SU-DHL-6 (cell line): Measurements from ENCODE around the gene TDRKH.
A peak's percentile ranks its signal among the peaks of the same experiment; 100 is the strongest.

Experiments
- H2AFZ ChIP-seq: fragments of 200-600 bp; sonication (generic); 2 replicates; pipeline ENCODE4 v1.6.1; 2014; ENCODE audit warnings: low read depth, mild to moderate bottlenecking, moderate library complexity, mixed read lengths, antibody characterized with exemption, low read length; ENCODE audit not compliant: severe bottlenecking
- H3F3A ChIP-seq: fragments of 200-600 bp; shearing (Covaris generic); 2 replicates; pipeline ENCODE4 v1.6.0; 2016; ENCODE audit warnings: antibody characterized with exemption, mild to moderate bottlenecking; ENCODE audit not compliant: insufficient read depth
- H3K27ac ChIP-seq: fragments of 200-600 bp; sonication (generic); 2 replicates; pipeline ENCODE4 v1.5.1; 2016; ENCODE audit warnings: low read depth, mild to moderate bottlenecking, low read length, moderate library complexity, mixed read lengths
- H3K27me3 ChIP-seq: fragments of 200-600 bp; sonication (generic), shearing (Covaris generic); 2 replicates; pipeline ENCODE4 v1.6.0; 2014; ENCODE audit warnings: mild to moderate bottlenecking, low read length
- H3K36me3 ChIP-seq: fragments of 200-600 bp; sonication (generic); 2 replicates; pipeline ENCODE4 v1.6.1; 2014; ENCODE audit warnings: mild to moderate bottlenecking, low read length, mixed read lengths
- H3K4me2 ChIP-seq: fragments of 300-600, 200-600 bp; shearing (Covaris generic), sonication (generic); 2 replicates; pipeline ENCODE4 v1.6.0; 2014; ENCODE audit warnings: low read length, low read depth, mild to moderate bottlenecking; ENCODE audit not compliant: poor library complexity, severe bottlenecking
- H3K4me3 ChIP-seq: fragments of 200-600 bp; sonication (generic); 2 replicates; pipeline ENCODE4 v1.5.1; 2014; ENCODE audit warnings: antibody characterized with exemption, low read length, mild to moderate bottlenecking, mixed read lengths; ENCODE audit not compliant: insufficient read depth, poor library complexity, severe bottlenecking
- H3K79me2 ChIP-seq: fragments of 200-600 bp; sonication (generic); 2 replicates; pipeline ENCODE4 v1.6.1; 2014; ENCODE audit warnings: mild to moderate bottlenecking, low read length, moderate library complexity; ENCODE audit not compliant: insufficient read depth
- H3K9ac ChIP-seq: fragments of 200-600 bp; sonication (generic); 2 replicates; pipeline ENCODE4 v1.7.0; 2014; ENCODE audit warnings: mild to moderate bottlenecking, low read length
- H3K9me2 ChIP-seq: fragments of 200-600 bp; sonication (generic); replicated peaks from 2 replicates; pipeline ENCODE4 v1.6.1; 2014; ENCODE audit warnings: low read length; ENCODE audit not compliant: insufficient read depth
- H3K9me3 ChIP-seq: fragments of 200-600 bp; sonication (generic); 2 replicates; pipeline ENCODE4 v1.6.1; 2014; ENCODE audit warnings: low read length, mixed read lengths; ENCODE audit not compliant: insufficient read depth
- H4K20me1 ChIP-seq: fragments of 200-600 bp; sonication (generic); 2 replicates; pipeline ENCODE4 v1.6.1; 2014; ENCODE audit warnings: low read depth, mild to moderate bottlenecking, antibody characterized with exemption, low read length, moderate library complexity, mixed read lengths
- CTCF ChIP-seq: fragments of 200-600 bp; sonication (generic); IDR thresholded peaks from one replicate; pipeline ENCODE4 v1.5.1; 2017; ENCODE audit warnings: antibody characterized with exemption, mild to moderate bottlenecking, low read length, moderate library complexity; ENCODE audit not compliant: insufficient read depth, poor library complexity, severe bottlenecking
- EZH2phosphoT487 ChIP-seq: fragments of 200-600 bp; sonication (generic), shearing (Covaris generic); conservative IDR thresholded peaks from 2 replicates; pipeline ENCODE4 v1.6.1; 2018; ENCODE audit warnings: mild to moderate bottlenecking, antibody characterized with exemption, low read length, moderate library complexity, mixed read lengths

Gene TDRKH

GRCh38 chr1:151763990-151764389 lies 26.3 kb downstream of the TDRKH start:
- H4K20me1 ChIP-seq = no peaks in the 10 kb centered on the region
- peak overlapping the region; percentile 57 for H3K27ac ChIP-seq
- H3K36me3 ChIP-seq = peaks cover 6% of the 10 kb centered on the region
- no peak for TF ChIP-seq CTCF
- TF ChIP-seq EZH2phosphoT487 = no peak
- H3K9ac ChIP-seq = peak overlapping the region; percentile 83
- peak overlapping the region; percentile 99 for H3K4me3 ChIP-seq
- no peaks in the 10 kb centered on the region for H3K27me3 ChIP-seq
- peaks cover 3% of the 10 kb centered on the region; the same call in 1 of the 2 replicates for H3F3A ChIP-seq
- H3K9me2 ChIP-seq = no peaks in the 10 kb centered on the region
- H3K9me3 ChIP-seq = no peaks in the 10 kb centered on the region
- H3K79me2 ChIP-seq = no peaks in the 10 kb centered on the region
- H3K4me2 ChIP-seq = peak overlapping the region; percentile 94
- H2AFZ ChIP-seq = peak overlapping the region; percentile 97

GRCh38 chr1:151762941-151763921 lies 27.1 kb downstream of the TDRKH start, which contains the start of gene MRPL9:
Gene MRPL9, minus strand, starts transcription at chr1:151763496. Its CDS starts 17 bp downstream, at chr1:151763479.
- no peaks in the 10 kb centered on the region for H3K27me3 ChIP-seq
- peaks cover 6% of the 10 kb centered on the region for H3K36me3 ChIP-seq
- peak within 1 kb of the TSS; percentile 99 for H3K4me3 ChIP-seq
- H3K9me3 ChIP-seq = no peaks in the 10 kb centered on the region
- peak within 1 kb of the TSS; percentile 57 for H3K27ac ChIP-seq
- peak within 1 kb of the TSS; percentile 83 for H3K9ac ChIP-seq
- H4K20me1 ChIP-seq = no peaks in the 10 kb centered on the region
- peaks cover 3% of the 10 kb centered on the region; the same call in 1 of the 2 replicates for H3F3A ChIP-seq
- H3K9me2 ChIP-seq = no peaks in the 10 kb centered on the region
- no peaks in the 10 kb centered on the region for H3K79me2 ChIP-seq
- H3K4me2 ChIP-seq = peak within 1 kb of the TSS; percentile 94
- TF ChIP-seq CTCF (no peak), EZH2phosphoT487 (no peak)
- peak within 1 kb of the TSS; percentile 97 for H2AFZ ChIP-seq

- H3F3A ChIP-seq = peaks cover 3% of the 10 kb centered on the region; the same call in 1 of the 2 replicates
- no peak overlapping the region for H3K27ac ChIP-seq
- no peaks in the 10 kb centered on the region for H3K9me3 ChIP-seq
- no peak overlapping the region for H3K4me2 ChIP-seq
- H3K9me2 ChIP-seq = no peaks in the 10 kb centered on the region
- no peak for TF ChIP-seq EZH2phosphoT487
- no peak for TF ChIP-seq CTCF
- H3K9ac ChIP-seq = no peak overlapping the region
- no peaks in the 10 kb centered on the region for H3K79me2 ChIP-seq
- H4K20me1 ChIP-seq = no peaks in the 10 kb centered on the region
- H3K4me3 ChIP-seq = no peak overlapping the region
- peaks cover 6% of the 10 kb centered on the region for H3K36me3 ChIP-seq
- no peak overlapping the region for H2AFZ ChIP-seq
- H3K27me3 ChIP-seq = no peaks in the 10 kb centered on the region
Observed at GRCh38 chr1:151760597-151761385, 29.5 kb downstream of the TDRKH start.
